CD4-positive, alpha-beta T cell treated with Interleukin-15 for 1 hour (primary cell): ENCODE data around the gene BCDIN3D.

Experiments used
- DNase-seq: peaks from one replicate; pipeline ENCODE4 v3.0.0-alpha.2; 2020

Gene BCDIN3D

GRCh38 chr12:49795654-49796105, 47.2 kb downstream of the BCDIN3D start:
- no peak for DNase-seq

- no peak for DNase-seq
These were observed 47.9 kb downstream of the BCDIN3D start for GRCh38 chr12:49794811-49795653.

GRCh38 chr12:49794021-49794420, 48.9 kb downstream of the BCDIN3D start:
- DNase-seq: no peak

- DNase-seq: no peak
These were observed 49.3 kb downstream of the BCDIN3D start for GRCh38 chr12:49793620-49794019.

GRCh38 chr12:49792976-49793580, 49.8 kb downstream of the BCDIN3D start:
- DNase-seq: no peak

- no peak for DNase-seq
These were observed 50.5 kb downstream of the BCDIN3D start for GRCh38 chr12:49792181-49792970.

- DNase-seq: no peak
These were observed 51.2 kb downstream of the BCDIN3D start for GRCh38 chr12:49791700-49792099.

- no peak for DNase-seq
These were observed 52.0 kb downstream of the BCDIN3D start for GRCh38 chr12:49790741-49791555.

GRCh38 chr12:49789992-49790391, 52.9 kb downstream of the BCDIN3D start:
- DNase-seq: no peak

GRCh38 chr12:49787672-49788071, 55.2 kb downstream of the BCDIN3D start:
- DNase-seq: no peak
